H1 (cell line): Measurements from ENCODE around the gene HSD17B8. TPM values are rescaled to one million over a fixed set of nuclear protein-coding genes. Genes with fewer than 3 reads are reported as not detected.

ENCODE experiments used
- CTCF ChIA-PET: fragments of 300-600 bp; sonication (Branson Sonifier 250); formaldehyde crosslinking; loops from one replicate; lab custom pipeline; 2021; ENCODE audit not compliant: partially characterized antibody; lab: Charles Lee
- POLR2A ChIA-PET: fragments of 300-600 bp; sonication (Branson Sonifier 250); formaldehyde crosslinking; loops from one replicate; lab custom pipeline; 2021; ENCODE audit warnings: inconsistent platforms; ENCODE audit not compliant: partially characterized antibody; lab: Charles Lee
- DNase-seq, 2 experiments: peaks; one replicate each; pipeline versions ENCODE4 v3.0.0 to v3.0.0-alpha.2; 2010 to 2022; ENCODE audit warnings: low spot score in 2 of 2, low read depth in 1 of 2, mixed read lengths in 1 of 2
- FAIRE-seq: peaks from 2 replicates; lab custom pipeline; 2011; peaks lifted over from hg19 to GRCh38; lab: Jason Lieb, UNC
- H2AFZ ChIP-seq: 2 replicates; pipeline ENCODE4 v1.8.1; 2012; ENCODE audit warnings: low read length, inconsistent platforms
- H2AK5ac ChIP-seq: 2 replicates; pipeline ENCODE4 v1.6.1; 2013; ENCODE audit warnings: low read depth, low read length
- H2BK120ac ChIP-seq: replicated peaks from 2 replicates; pipeline ENCODE3; 2013; ENCODE audit warnings: low read depth, low read length, inconsistent platforms
- H2BK12ac ChIP-seq: 2 replicates; pipeline ENCODE4 v1.6.1; 2013; ENCODE audit warnings: low read depth, low read length
- H2BK15ac ChIP-seq: 2 replicates; pipeline ENCODE4 v1.6.1; 2013; ENCODE audit warnings: low read length
- H2BK20ac ChIP-seq: 2 replicates; pipeline ENCODE4 v1.6.1; 2013; ENCODE audit warnings: low read length
- H2BK5ac ChIP-seq: 2 replicates; pipeline ENCODE4 v1.6.1; 2013; ENCODE audit warnings: low read depth, low read length
- H3K14ac ChIP-seq: 2 replicates; pipeline ENCODE4 v1.6.1; 2013; ENCODE audit warnings: inconsistent platforms; ENCODE audit not compliant: insufficient read length
- H3K18ac ChIP-seq: 2 replicates; pipeline ENCODE4 v1.6.1; 2013; ENCODE audit warnings: low read length; ENCODE audit errors: extremely low read depth
- H3K23ac ChIP-seq: 2 replicates; pipeline ENCODE4 v1.6.1; 2013; ENCODE audit warnings: inconsistent platforms; ENCODE audit not compliant: insufficient read length
- H3K23me2 ChIP-seq: 2 replicates; pipeline ENCODE4 v1.6.1; 2013; ENCODE audit warnings: low read depth, low read length
- H3K27ac ChIP-seq: 2 replicates; pipeline ENCODE4 v1.6.1; 2011; ENCODE audit warnings: low read depth, low read length, inconsistent platforms
- H3K27me3 ChIP-seq, 4 experiments: replicated peaks in 1 of 4; 1 replicate in 1 of 4; 2 replicates in 3 of 4; pipeline versions ENCODE4 v1.6.1 to v1.8.1; 2011 to 2013; ENCODE audit warnings: low read length in 3 of 4, mild to moderate bottlenecking in 3 of 4, inconsistent platforms in 2 of 4, mixed read lengths in 2 of 4, moderate library complexity in 1 of 4; ENCODE audit not compliant: control insufficient read depth in 3 of 4, insufficient read depth in 3 of 4; ENCODE audit errors: extremely low read depth in 1 of 4
- H3K36me3 ChIP-seq, 4 experiments: 2 replicates each; pipeline versions ENCODE4 v1.6.1 to v1.8.1; 2011 to 2013; ENCODE audit warnings: mild to moderate bottlenecking in 4 of 4, low read length in 3 of 4, moderate library complexity in 2 of 4, control low read depth in 1 of 4, inconsistent platforms in 1 of 4; ENCODE audit not compliant: insufficient read depth in 4 of 4, control insufficient read depth in 2 of 4
- H3K4ac ChIP-seq: replicated peaks from 2 replicates; pipeline ENCODE3; 2013; ENCODE audit warnings: low read length, low read depth, mixed read lengths, inconsistent platforms; ENCODE audit not compliant: insufficient read length
- H3K4me1 ChIP-seq, 4 experiments: replicated peaks in 1 of 4; 1 replicate in 1 of 4; 2 replicates in 3 of 4; pipeline versions ENCODE4 v1.6.1 to v1.8.1; 2011 to 2013; ENCODE audit warnings: low read length in 3 of 4, inconsistent platforms in 2 of 4, mixed read lengths in 1 of 4; ENCODE audit not compliant: insufficient read depth in 4 of 4, control insufficient read depth in 3 of 4
- H3K4me2 ChIP-seq, 2 experiments: 2 replicates each; pipeline versions ENCODE4 v1.6.1 to v1.8.1; 2011 to 2013; ENCODE audit warnings: low read depth in 2 of 2, low read length in 2 of 2, control low read depth in 1 of 2, inconsistent platforms in 1 of 2, mild to moderate bottlenecking in 1 of 2; ENCODE audit not compliant: insufficient read depth in 1 of 2
- H3K4me3 ChIP-seq, 4 experiments: fragments of 200-600, 300-600 bp in 1 of 4; sonication (generic), shearing (Covaris generic), sonication (Bioruptor Twin) in 1 of 4; 2 replicates each; pipeline versions ENCODE4 v1.5.1 to v1.8.1; 2011 to 2016; ENCODE audit warnings: low read length in 4 of 4, low read depth in 3 of 4, control low read depth in 2 of 4, inconsistent platforms in 2 of 4, mild to moderate bottlenecking in 2 of 4, mixed read lengths in 1 of 4, moderate library complexity in 1 of 4; ENCODE audit not compliant: insufficient read depth in 2 of 4; ENCODE audit errors: extremely low read depth in 1 of 4
- H3K56ac ChIP-seq: replicated peaks from 2 replicates; pipeline ENCODE3; 2013; ENCODE audit warnings: low read depth, mild to moderate bottlenecking, mixed read lengths, low read length, inconsistent platforms; ENCODE audit not compliant: insufficient read length
- H3K79me1 ChIP-seq: 2 replicates; pipeline ENCODE4 v1.6.1; 2013; ENCODE audit warnings: low read depth, low read length, control low read depth
- H3K79me2 ChIP-seq, 2 experiments: 2 replicates each; pipeline versions ENCODE4 v1.6.1 to v1.8.1; 2012 to 2013; ENCODE audit warnings: low read length in 2 of 2, mild to moderate bottlenecking in 2 of 2, inconsistent platforms in 1 of 2; ENCODE audit not compliant: insufficient read depth in 2 of 2, control insufficient read depth in 1 of 2
- H3K9ac ChIP-seq, 4 experiments: replicated peaks in 1 of 4; 1 replicate in 1 of 4; 2 replicates in 3 of 4; pipeline versions ENCODE4 v1.6.1 to v1.8.1; 2011 to 2013; ENCODE audit warnings: low read depth in 3 of 4, low read length in 3 of 4, control low read depth in 2 of 4, mild to moderate bottlenecking in 2 of 4, moderate library complexity in 2 of 4, inconsistent platforms in 1 of 4; ENCODE audit errors: extremely low read depth in 1 of 4
- H3K9me3 ChIP-seq, 2 experiments: 2 replicates each; pipeline versions ENCODE4 v1.6.1 to v1.8.1; 2012 to 2013; ENCODE audit warnings: mild to moderate bottlenecking in 2 of 2, moderate library complexity in 2 of 2, control low read depth in 1 of 2, inconsistent platforms in 1 of 2, low read depth in 1 of 2, low read length in 1 of 2, mixed read lengths in 1 of 2; ENCODE audit not compliant: insufficient read depth in 2 of 2
- H4K20me1 ChIP-seq, 2 experiments: replicated peaks in 1 of 2; 2 replicates each; pipeline versions ENCODE3 to v1.8.1; 2011 to 2013; ENCODE audit warnings: inconsistent platforms in 2 of 2, low read length in 2 of 2, mild to moderate bottlenecking in 1 of 2; ENCODE audit not compliant: insufficient read depth in 2 of 2, control insufficient read depth in 1 of 2
- H4K5ac ChIP-seq: 2 replicates; pipeline ENCODE4 v1.6.1; 2013; ENCODE audit warnings: low read length, low read depth, mixed read lengths, inconsistent platforms; ENCODE audit not compliant: insufficient read length
- H4K8ac ChIP-seq: 2 replicates; pipeline ENCODE4 v1.8.0; 2013; ENCODE audit warnings: mild to moderate bottlenecking, moderate library complexity, low read length, inconsistent platforms; ENCODE audit not compliant: insufficient read depth; ENCODE audit errors: extremely low read depth
- H4K91ac ChIP-seq: replicated peaks from 2 replicates; pipeline ENCODE3; 2013; ENCODE audit warnings: low read length, mixed read lengths, inconsistent platforms; ENCODE audit not compliant: insufficient read length
- CHD2 ChIP-seq: IDR thresholded peaks from 2 replicates; pipeline ENCODE4 v1.6.1; 2012; ENCODE audit warnings: low read length, improper control_type of control experiment
- EGR1 ChIP-seq: IDR thresholded peaks from 2 replicates; pipeline ENCODE4 v1.6.1; 2011; ENCODE audit warnings: low read depth, low read length, borderline replicate concordance
- EP300 ChIP-seq, 2 experiments: IDR thresholded peaks; 1 replicate in 1 of 2; 2 replicates in 1 of 2; pipeline ENCODE4 v1.6.1; 2011 to 2012; ENCODE audit warnings: low read depth in 2 of 2, low read length in 2 of 2, mild to moderate bottlenecking in 2 of 2, borderline replicate concordance in 1 of 2, inconsistent platforms in 1 of 2, moderate library complexity in 1 of 2
- RFX5 ChIP-seq: IDR thresholded peaks from 2 replicates; pipeline ENCODE4 v1.6.1; 2011; ENCODE audit warnings: low read depth, low read length, improper control_type of control experiment, borderline replicate concordance
- SUZ12 ChIP-seq: fragments of 200-600 bp; sonication (generic); IDR thresholded peaks from 2 replicates; pipeline ENCODE4 v1.6.1; 2012; ENCODE audit warnings: mild to moderate bottlenecking, inconsistent platforms, low read length, moderate library complexity, mixed read lengths
- TAF1 ChIP-seq: IDR thresholded peaks from 2 replicates; pipeline ENCODE4 v1.6.1; 2011; ENCODE audit warnings: mild to moderate bottlenecking, low read depth, low read length
- TCF12 ChIP-seq: IDR thresholded peaks from 2 replicates; pipeline ENCODE4 v1.6.1; 2011; ENCODE audit warnings: low read depth, mild to moderate bottlenecking, low read length
- WGBS, 2 experiments: shearing (Covaris generic) in 1 of 2; methylation state at CpG; one replicate each; pipeline versions ENCODE4 v1.1.6 to v1.1.7; 2013 to 2015; ENCODE audit warnings: low lambda C conversion rate in 2 of 2, mixed read lengths in 2 of 2, inconsistent platforms in 1 of 2, low coverage in 1 of 2, missing lambda C conversion rate in 1 of 2; ENCODE audit not compliant: insufficient replicate concordance in 2 of 2, insufficient coverage in 1 of 2, insufficient read length in 1 of 2; ENCODE audit errors: extremely low coverage in 1 of 2, missing lambda C conversion rate in 1 of 2; 5-methylcytosine and 5-hydroxymethylcytosine counted together
- polyA plus RNA-seq, 7 experiments: library from polyadenylated mRNA; depleted of rRNA in 3 of 7; stranded (reverse) in 5 of 7; unstranded in 2 of 7; fragments of >200 nt in 5 of 7; fragments of 200-250 nt in 2 of 7; gene quantifications; 1 replicate in 5 of 7; 2 replicates in 1 of 7; 4 replicates in 1 of 7; pipeline versions ENCODE4 v1.2.1 to v1.2.3, GENCODE V29; 2011 to 2013; ENCODE audit warnings: missing spikeins in 2 of 7, mixed read lengths in 2 of 7
- total RNA-seq: library from RNA; stranded (reverse); fragmentation: NEBNext Ultra II Directional; extraction: Animal tissue kit (Norgen Biotek cat#: 25700); gene quantifications from 2 replicates; pipeline ENCODE4 v1.2.1, GENCODE V29; 2021

The HSD17B8 gene
- total and polyA plus RNA-seq, 2 of the 8 experiments (the other 6 are each of a cell fraction or from before 2014, with no cell fraction given): 3.3 to 17.1 TPM

- FAIRE-seq (no peak), DNase-seq (no peak)
- Histone ChIP-seq H2BK20ac (no peak overlapping the region), H4K5ac (no peak overlapping the region), H3K79me1 (no peaks in the 10 kb centered on the region), H3K18ac (no peak overlapping the region), H3K27me3 (peaks cover 0 to 3% (median under 1%) of the 10 kb centered on the region in 4 experiments; a peak in 4 of 7 replicates), H3K4me3 (no peak overlapping the region), H3K36me3 (no peaks in the 10 kb centered on the region), H2BK120ac (no peak overlapping the region), H3K4me1 (peaks cover 0 to 5% (median under 1%) of the 10 kb centered on the region in 4 experiments; a peak in 5 of 7 replicates), H3K23me2 (peaks cover 5% of the 10 kb centered on the region; the same call in 1 of the 2 replicates), H3K14ac (no peak overlapping the region), H3K79me2 (no peaks in the 10 kb centered on the region), H3K56ac (no peak overlapping the region), H3K27ac (no peak overlapping the region), H3K9ac (no peak overlapping the region; a peak in 1 of 7 replicates), H3K4me2 (no peak overlapping the region), H3K9me3 (no peaks in the 10 kb centered on the region; a peak in 1 of 4 replicates), H4K91ac (no peak overlapping the region), H3K23ac (no peak overlapping the region), H2BK5ac (no peak overlapping the region), H2AK5ac (no peak overlapping the region), H2BK12ac (no peak overlapping the region), H4K8ac (no peak overlapping the region), H4K20me1 (no peaks in the 10 kb centered on the region), H3K4ac (no peak overlapping the region), H2BK15ac (no peak overlapping the region), H2AFZ (no peak overlapping the region)
- ChIA-PET POLR2A (no interaction called here), CTCF (interaction anchor here (0.6 to 9.5 kb wide), 9 partner anchors 9 to 167 kb away, joined by 3 to 69 read pairs (median 3); no protein-coding TSS in a partner anchor)
- TF ChIP-seq EP300 (IDR thresholded peaks at IDR 0.05; ENCODE audit: borderline replicate concordance in 1 of 2, low read depth in 2 of 2, low read length in 2 of 2) (no peak), TCF12 (no peak), RFX5 (no peak), TAF1 (no peak), CHD2 (no peak), SUZ12 (no peak), EGR1 (no peak)
- 96% methylated on average over 2 of the region's 2 CpGs; no CpG with 5 or more reads in 1 of the 2 experiments for WGBS, 2 experiments
Measured at GRCh38 chr6:33156964-33157363, 47.5 kb upstream of the HSD17B8 start.
